Endothelial cell of umbilical vein (primary cell): Measurements from ENCODE around the gene SDCCAG8. TPM values are rescaled to one million over a fixed set of nuclear protein-coding genes. Genes with fewer than 3 reads are reported as not detected.

Experiments used
- BruUV-seq: library from RNA; stranded (reverse); fragments of 400-500 nt; replicated peaks from 2 replicates; lab custom pipeline; 2021; lab: Mats Ljungman, UMichigan
- CTCF ChIA-PET: fragments of 300-600, 350-600 bp; sonication (Branson Sonifier 250); formaldehyde crosslinking; loops from one replicate; lab custom pipeline; 2021; ENCODE audit warnings: antibody characterized with exemption, inconsistent platforms; lab: Charles Lee
- POLR2A ChIA-PET: fragments of 300-600, 350-600 bp; sonication (Branson Sonifier 250); formaldehyde crosslinking; loops from one replicate; lab custom pipeline; 2021; ENCODE audit warnings: antibody characterized with exemption, inconsistent platforms; lab: Charles Lee
- DNase-seq: peaks from one replicate; pipeline ENCODE4 v3.0.0-alpha.2; 2011; ENCODE audit warnings: low read depth, low spot score
- FAIRE-seq: peaks from 2 replicates; lab custom pipeline; 2011; peaks lifted over from hg19 to GRCh38; lab: Jason Lieb, UNC
- H2AFZ ChIP-seq: 2 replicates; pipeline ENCODE4 v1.6.0; 2012; ENCODE audit warnings: low read depth, low read length, control low read depth, inconsistent platforms
- H3K27ac ChIP-seq: 2 replicates; pipeline ENCODE4 v1.5.1; 2011; ENCODE audit warnings: low read depth, mild to moderate bottlenecking, control low read depth, low read length, moderate library complexity; ENCODE audit not compliant: insufficient read depth
- H3K27me3 ChIP-seq, 2 experiments: 2 replicates each; pipeline versions ENCODE4 v1.6.0 to v1.6.1; 2011; ENCODE audit warnings: low read length in 2 of 2, mixed read lengths in 1 of 2; ENCODE audit not compliant: control insufficient read depth in 2 of 2, insufficient read depth in 2 of 2
- H3K36me3 ChIP-seq, 2 experiments: 2 replicates in 1 of 2; 3 replicates in 1 of 2; pipeline ENCODE4 v1.5.1; 2011; ENCODE audit warnings: low read length in 2 of 2, mild to moderate bottlenecking in 1 of 2, moderate library complexity in 1 of 2; ENCODE audit not compliant: control insufficient read depth in 2 of 2, insufficient read depth in 2 of 2; ENCODE audit errors: extremely low read depth in 1 of 2
- H3K4me1 ChIP-seq: 3 replicates; pipeline ENCODE4 v1.5.1; 2011; ENCODE audit warnings: mild to moderate bottlenecking, low read length; ENCODE audit not compliant: control insufficient read depth, insufficient read depth; ENCODE audit errors: extremely low read depth
- H3K4me2 ChIP-seq: 2 replicates; pipeline ENCODE4 v1.6.1; 2011; ENCODE audit warnings: low read length, control low read depth, mixed read lengths; ENCODE audit not compliant: insufficient read depth
- H3K4me3 ChIP-seq, 3 experiments: fragments of 200-600 bp in 1 of 3; sonication (generic), shearing (Covaris generic) in 1 of 3; replicated peaks in 1 of 3; 2 replicates each; pipeline ENCODE4 v1.5.1; 2011 to 2016; ENCODE audit warnings: control low read depth in 3 of 3, low read length in 3 of 3, mild to moderate bottlenecking in 2 of 3, inconsistent platforms in 1 of 3, low read depth in 1 of 3, moderate library complexity in 1 of 3; ENCODE audit not compliant: insufficient read depth in 1 of 3
- H3K79me2 ChIP-seq: 2 replicates; pipeline ENCODE4 v1.6.0; 2012; ENCODE audit warnings: low read length, inconsistent platforms; ENCODE audit not compliant: control insufficient read depth, insufficient read depth
- H3K9ac ChIP-seq: replicated peaks from 2 replicates; pipeline ENCODE3; 2011; ENCODE audit warnings: low read length, control low read depth; ENCODE audit not compliant: insufficient read depth; ENCODE audit errors: extremely low read depth
- H3K9me1 ChIP-seq: replicated peaks from 3 replicates; pipeline ENCODE4 v1.6.0; 2011; ENCODE audit warnings: mild to moderate bottlenecking, low read length; ENCODE audit not compliant: control insufficient read depth, insufficient read depth; ENCODE audit errors: extremely low read depth
- H3K9me3 ChIP-seq: replicated peaks from 2 replicates; pipeline ENCODE4 v1.5.1; 2012; ENCODE audit warnings: low read length, inconsistent platforms; ENCODE audit not compliant: control insufficient read depth, insufficient read depth
- H4K20me1 ChIP-seq: replicated peaks from 2 replicates; pipeline ENCODE3; 2011; ENCODE audit warnings: mild to moderate bottlenecking, low read length; ENCODE audit not compliant: control insufficient read depth, insufficient read depth; ENCODE audit errors: extremely low read depth
- CTCF ChIP-seq, 2 donors: IDR thresholded peaks; 1 replicate in 1 of 2; 2 replicates in 1 of 2; pipeline ENCODE4 v1.5.1; 2011; ENCODE audit warnings: low read length in 2 of 2, mild to moderate bottlenecking in 2 of 2, moderate library complexity in 2 of 2, control low read depth in 1 of 2, inconsistent platforms in 1 of 2, low read depth in 1 of 2; ENCODE audit not compliant: insufficient read depth in 1 of 2; ENCODE audit errors: extremely low read depth in 1 of 2
- EZH2 ChIP-seq: IDR thresholded peaks from 2 replicates; pipeline ENCODE4 v1.6.1; 2012; ENCODE audit warnings: borderline replicate concordance, low read depth, mild to moderate bottlenecking, moderate library complexity, low read length, inconsistent platforms; ENCODE audit not compliant: severe bottlenecking
- FOS ChIP-seq: IDR thresholded peaks from 2 replicates; pipeline ENCODE4 v1.6.1; 2011; ENCODE audit warnings: mild to moderate bottlenecking, low read length, moderate library complexity, borderline replicate concordance; ENCODE audit not compliant: insufficient read depth
- GATA2 ChIP-seq: IDR thresholded peaks from 2 replicates; pipeline ENCODE4 v1.7.0; 2011; ENCODE audit warnings: low read depth, mild to moderate bottlenecking, moderate library complexity, mixed read lengths, low read length; ENCODE audit not compliant: insufficient read length, insufficient read depth
- JUN ChIP-seq: IDR thresholded peaks from 2 replicates; pipeline ENCODE4 v1.6.1; 2011; ENCODE audit warnings: borderline replicate concordance, low read depth; ENCODE audit not compliant: insufficient read length, insufficient read depth
- MYC ChIP-seq: IDR thresholded peaks from one replicate; pipeline ENCODE4 v1.6.1; 2011; ENCODE audit warnings: mild to moderate bottlenecking, low read depth, low read length
- POLR2A ChIP-seq: IDR thresholded peaks from 2 replicates; pipeline ENCODE4 v1.6.1; 2012; ENCODE audit warnings: low read depth, mild to moderate bottlenecking, control low read depth, low read length
- POLR2AphosphoS5 ChIP-seq: IDR thresholded peaks from 2 replicates; pipeline ENCODE4 v1.6.1; 2012; ENCODE audit warnings: low read depth, mild to moderate bottlenecking, control low read depth, low read length, moderate library complexity; ENCODE audit not compliant: insufficient read depth
- dilution Hi-C: fragments of 300-500 bp; cut with MboI; formaldehyde crosslinking; loops from one replicate; pipeline ENCODE4 v1.15.0; 2019; ENCODE audit warnings: low sequenced_read_pairs; ENCODE audit not compliant: extremely low pct_ligation_motif_present
- intact Hi-C: fragments of 100-400 bp; cut with micrococcal nuclease; formaldehyde crosslinking; loops from one replicate; pipeline ENCODE4 v1.10.0; 2022
- polyA plus RNA-seq, 4 experiments: library from polyadenylated mRNA; depleted of rRNA in 3 of 4; stranded (reverse) in 3 of 4; unstranded in 1 of 4; fragments of >200 nt; gene quantifications; 2 replicates each; pipeline versions ENCODE4 v1.2.1 to v1.2.3, GENCODE V29; 2011 to 2012; ENCODE audit warnings: missing spikeins in 1 of 4
- total RNA-seq: library from RNA; stranded (reverse); gene quantifications from 2 replicates; pipeline ENCODE4 v1.2.3, GENCODE V29; 2021
- TF ChIP-seq, protein P1 (sequence below): IDR thresholded peaks from 2 replicates; pipeline ENCODE4 v1.6.1; 2011; ENCODE audit not compliant: insufficient read depth, insufficient read length

The SDCCAG8 gene
- total and polyA plus RNA-seq, 2 donors (not counting 3 experiments of a cell fraction or from before 2014, with no cell fraction given), result 14.6 to 25.7 TPM

DNA sequence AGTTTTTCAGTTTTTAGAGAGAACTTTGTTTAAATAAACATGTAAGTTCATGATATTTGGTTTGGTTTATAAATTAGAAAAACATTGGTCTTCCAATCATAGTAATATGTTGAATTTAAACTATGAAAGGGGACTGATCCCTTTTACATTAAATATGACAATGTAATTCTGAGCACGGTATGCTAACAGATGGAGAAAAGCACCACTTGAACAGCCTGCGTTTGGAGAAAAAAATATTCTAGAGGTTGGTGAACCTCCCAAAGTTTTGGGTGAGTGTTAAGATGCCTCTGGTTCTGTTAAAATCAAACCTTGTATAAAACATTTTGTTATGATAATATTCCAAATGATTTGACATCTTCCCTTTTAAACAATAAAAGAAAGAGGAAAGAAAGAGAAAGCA is 123.9 kb downstream of the SDCCAG8 start:
- no peaks in the 10 kb centered on the region for H3K79me2 ChIP-seq
- H3K36me3 ChIP-seq, result peaks cover 0 to 3% of the 10 kb centered on the region in 2 experiments
- TF ChIP-seq POLR2A, result no peak
- TF ChIP-seq GATA2, result no peak
- TF ChIP-seq, protein P1, sequence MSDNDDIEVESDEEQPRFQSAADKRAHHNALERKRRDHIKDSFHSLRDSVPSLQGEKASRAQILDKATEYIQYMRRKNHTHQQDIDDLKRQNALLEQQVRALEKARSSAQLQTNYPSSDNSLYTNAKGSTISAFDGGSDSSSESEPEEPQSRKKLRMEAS, result no peak
- TF ChIP-seq JUN, result no peak
- no peak for TF ChIP-seq FOS
- TF ChIP-seq POLR2AphosphoS5, result no peak
- no TSS peak for BruUV-seq
- H3K27ac ChIP-seq, result no peak overlapping the region
- H3K9me3 ChIP-seq, result no peaks in the 10 kb centered on the region
- POLR2A ChIA-PET, result no interaction called here
- no peaks in the 10 kb centered on the region for H3K9me1 ChIP-seq
- H3K4me3 ChIP-seq, result no peak overlapping the region
- DNase-seq (no peak), FAIRE-seq (no peak)
- dilution Hi-C loops (no loop called here), intact Hi-C loops (no loop called here)
- H4K20me1 ChIP-seq, result no peaks in the 10 kb centered on the region
- no peaks in the 10 kb centered on the region for H3K4me1 ChIP-seq
- H2AFZ ChIP-seq, result no peak overlapping the region
- H3K9ac ChIP-seq, result no peak overlapping the region
- CTCF ChIA-PET, result no interaction called here
- no peak overlapping the region for H3K4me2 ChIP-seq
- H3K27me3 ChIP-seq, result no peaks in the 10 kb centered on the region

DNA sequence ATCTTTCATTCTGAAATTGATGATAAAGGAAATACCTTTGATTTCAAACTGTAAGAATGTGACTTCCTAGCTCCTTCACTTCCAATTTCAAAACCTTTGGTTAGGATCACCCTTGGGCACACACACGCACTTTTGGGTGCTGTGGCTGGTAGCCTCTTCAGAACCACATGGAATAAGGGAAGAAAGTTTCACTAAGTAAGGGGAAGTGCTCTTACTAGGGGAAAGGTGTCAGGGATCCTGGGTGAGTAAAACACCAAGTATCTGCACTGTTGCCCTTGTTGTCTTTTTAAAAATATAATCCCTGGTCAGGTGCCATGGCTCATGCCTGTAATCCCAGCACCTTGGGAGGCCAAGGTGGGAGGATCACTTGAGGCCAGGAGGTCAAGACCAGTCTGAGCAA is 132.4 kb downstream of the SDCCAG8 start:
- Histone ChIP-seq H3K4me3 (no peak overlapping the region), H3K27ac (no peak overlapping the region), H3K36me3 (no peaks in the 10 kb centered on the region), H3K27me3 (no peaks in the 10 kb centered on the region), H3K9ac (no peak overlapping the region), H3K79me2 (no peaks in the 10 kb centered on the region), H3K9me1 (no peaks in the 10 kb centered on the region), H3K4me1 (peaks cover 19% of the 10 kb centered on the region), H3K4me2 (no peak overlapping the region), H2AFZ (no peak overlapping the region), H4K20me1 (no peaks in the 10 kb centered on the region), H3K9me3 (no peaks in the 10 kb centered on the region)
- TF ChIP-seq FOS, result no peak
- no peak for TF ChIP-seq JUN
- no peak for TF ChIP-seq MYC
- TF ChIP-seq POLR2A, result no peak
- TF ChIP-seq CTCF (IDR thresholded peaks at IDR 0.05; ENCODE audit: extremely low read depth in 1 of 2, insufficient read depth in 1 of 2, low read depth in 1 of 2, low read length in 2 of 2), result no peak
- TF ChIP-seq POLR2AphosphoS5, result no peak
- TF ChIP-seq GATA2, result no peak
- no peak for TF ChIP-seq EZH2
- TF ChIP-seq, protein P1, result no peak
- FAIRE-seq, result no peak
- no peak for DNase-seq
- intact Hi-C loops (no loop called here), dilution Hi-C loops (no loop called here)
- BruUV-seq, result no TSS peak
- ChIA-PET CTCF (interaction anchor here (3.1 kb wide), 1 partner anchor 44 kb away, joined by 11 read pairs; no protein-coding TSS in a partner anchor), POLR2A (no interaction called here)
